Adrenal gland (tissue), 12 donors: ENCODE results near the gene NSMF. TPM values are rescaled to one million over a fixed set of nuclear protein-coding genes. Genes with fewer than 3 reads are reported as not detected.

ENCODE experiments used
- DNase-seq, 7 donors: peaks; one replicate each; pipeline ENCODE4 v3.0.0-alpha.2; 2019 to 2020
- H3K27ac ChIP-seq, 5 donors: fragments of 200-600 bp; sonication (generic) in 4 of 5; 1 replicate in 3 of 5; 2 replicates in 2 of 5; pipeline versions ENCODE4 v1.5.1 to v1.8.0; 2016 to 2020; ENCODE audit warnings: mild to moderate bottlenecking in 1 of 5
- H3K27me3 ChIP-seq: fragments of 200-600 bp; 2 replicates; pipeline ENCODE4 v1.8.0; 2021
- H3K36me3 ChIP-seq, 2 donors: fragments of 200-600 bp; replicated peaks in 1 of 2; 1 replicate in 1 of 2; 2 replicates in 1 of 2; pipeline versions ENCODE4 v1.5.1 to v1.8.0; 2018 to 2022
- H3K4me1 ChIP-seq, 2 donors: fragments of 200-600 bp; replicated peaks in 1 of 2; 1 replicate in 1 of 2; 2 replicates in 1 of 2; pipeline versions ENCODE4 v1.5.1 to v1.8.0; 2018 to 2021
- H3K4me3 ChIP-seq, 4 donors: fragments of 200-600 bp; sonication (generic) in 3 of 4; one replicate each; pipeline ENCODE4 v1.5.1; 2016 to 2018
- H3K9me3 ChIP-seq, 3 donors: fragments of 200-600 bp; sonication (generic) in 1 of 3; replicated peaks in 1 of 3; 1 replicate in 2 of 3; 2 replicates in 1 of 3; pipeline versions ENCODE4 v1.5.1 to v1.8.0; 2016 to 2021
- CTCF ChIP-seq, 6 experiments: fragments of 450-650 bp in 4 of 6; fragments of 200-600 bp in 2 of 6; sonication (generic) in 1 of 6; IDR thresholded peaks; 1 replicate in 5 of 6; 2 replicates in 1 of 6; pipeline versions ENCODE4 v1.5.1 to v1.8.0; 2016 to 2021; ENCODE audit warnings: antibody characterized with exemption in 6 of 6, mild to moderate bottlenecking in 2 of 6, moderate library complexity in 1 of 6
- POLR2A ChIP-seq, 2 donors: fragments of 450-650 bp; IDR thresholded peaks; one replicate each; pipeline ENCODE4 v1.6.1; 2017; ENCODE audit warnings: antibody characterized with exemption in 2 of 2, mild to moderate bottlenecking in 2 of 2, moderate library complexity in 1 of 2
- WGBS, 4 donors: extraction: QIAGEN DNeasy Blood & Tissue Kit in 2 of 4; methylation state at CpG; one replicate each; pipeline versions ENCODE4 v1.1.5 to v1.1.7; 2013 to 2017; 5-methylcytosine and 5-hydroxymethylcytosine counted together
- intact Hi-C, 2 donors: fragments of 100-400 bp; cut with DNase I; formaldehyde crosslinking; loops; one replicate each; pipeline versions ENCODE4 v1.14.1 to v1.15.0; 2022 to 2023
- polyA plus RNA-seq, 3 donors: library from polyadenylated mRNA; stranded (reverse); fragments of 200-250 nt in 2 of 3; fragments of 350-450 nt in 1 of 3; fragmentation: Illumina TruSeq in 1 of 3; extraction: RNeasy Lipid Tissue Mini Kit (QIAGEN cat#74804) in 1 of 3; gene quantifications; one replicate each; pipeline ENCODE4 v1.2.3, GENCODE V29; 2013 to 2014
- total RNA-seq, 9 donors: library from RNA; depleted of rRNA in 4 of 9; stranded (reverse); fragments of >200 nt in 4 of 9; fragments of 120-200 nt in 1 of 9; fragmentation: NEBNext Ultra II Directional in 1 of 9; extraction: Animal tissue kit (Norgen Biotek cat#: 25700) in 1 of 9; gene quantifications; one replicate each; pipeline versions ENCODE4 v1.1.0 to v1.2.4, GENCODE V29; 2013 to 2023
- donor health status: healthy with polysubstance abuse.
- donor health status: Bipolar disorder and iron deficiency.
- donor health status: DM: yes; HTN: yes; CAD: no.
- donor health status: DM: no; HTN: no; CAD: no.
- donor health status: DM: no; HTN: no; CAD: no.
- donor health status: DM: yes; HTN: yes; CAD: no.

NSMF gene
- total and polyA plus RNA-seq, 12 donors = 8.7 to 118 (median 25.9) TPM

GRCh38 chr9:137462986-137463930, 4.1 kb upstream of the NSMF start:
- intact Hi-C loops = no loop called here
- no peak overlapping the region for H3K27ac ChIP-seq
- H3K4me1 ChIP-seq = peaks cover 12 to 22% of the 10 kb centered on the region in 2 donors
- H3K36me3 ChIP-seq = no peaks in the 10 kb centered on the region
- no peaks in the 10 kb centered on the region for H3K27me3 ChIP-seq
- H3K9me3 ChIP-seq = no peaks in the 10 kb centered on the region
- peak in 2 of 7 donors; percentile 14 to 27 for DNase-seq
- no peak overlapping the region for H3K4me3 ChIP-seq
- TF ChIP-seq POLR2A (IDR thresholded peaks at IDR 0.05) (no peak), CTCF (IDR thresholded peaks at IDR 0.05) (no peak)
- 91 to 96% (median 94%) methylated on average over 18 to 30 of the region's 30 CpGs for WGBS, 4 donors

- DNase-seq = peak in 2 of 7 donors; percentile 21 to 24
- no peak overlapping the region for H3K4me3 ChIP-seq
- TF ChIP-seq POLR2A (IDR thresholded peaks at IDR 0.05) (no peak), CTCF (IDR thresholded peaks at IDR 0.05) (no peak)
- no peaks in the 10 kb centered on the region for H3K27me3 ChIP-seq
- no peak overlapping the region for H3K27ac ChIP-seq
- H3K4me1 ChIP-seq = peaks cover 15 to 23% of the 10 kb centered on the region in 2 donors
- WGBS, 4 donors = 87 to 95% (median 94%) methylated on average over 7 to 25 of the region's 25 CpGs
- intact Hi-C loops = no loop called here
- H3K36me3 ChIP-seq = no peaks in the 10 kb centered on the region
- no peaks in the 10 kb centered on the region for H3K9me3 ChIP-seq
Measured at GRCh38 chr9:137462396-137462985, 3.4 kb upstream of the NSMF start.

GRCh38 chr9:137461663-137462395, 2.7 kb upstream of the NSMF start:
- Histone ChIP-seq H3K9me3 (no peaks in the 10 kb centered on the region), H3K4me3 (no peak overlapping the region), H3K27me3 (no peaks in the 10 kb centered on the region), H3K36me3 (peaks cover 0 to 5% of the 10 kb centered on the region in 2 donors), H3K27ac (no peak overlapping the region), H3K4me1 (peaks cover 15 to 23% of the 10 kb centered on the region in 2 donors)
- DNase-seq = peak in 6 of 7 donors; percentile 25 to 56 (median 40)
- TF ChIP-seq POLR2A (IDR thresholded peaks at IDR 0.05) (no peak), CTCF (IDR thresholded peaks at IDR 0.05) (no peak)
- intact Hi-C loops = no loop called here
- 60 to 86% (median 71%) methylated on average over 18 to 51 of the region's 52 CpGs for WGBS, 4 donors

- DNase-seq = peak in 3 of 7 donors; percentile 13 to 32 (median 25)
- TF ChIP-seq POLR2A (IDR thresholded peaks at IDR 0.05) = no peak
- no peak for TF ChIP-seq CTCF (IDR thresholded peaks at IDR 0.05)
- intact Hi-C loops = no loop called here
- Histone ChIP-seq H3K36me3 (peaks cover 0 to 6% of the 10 kb centered on the region in 2 donors), H3K4me3 (no peak overlapping the region), H3K4me1 (peaks cover 15 to 23% of the 10 kb centered on the region in 2 donors), H3K27me3 (no peaks in the 10 kb centered on the region), H3K9me3 (no peaks in the 10 kb centered on the region), H3K27ac (no peak overlapping the region)
- 86 to 100% (median 93%) methylated on average over 8 to 21 of the region's 21 CpGs for WGBS, 4 donors
Measured at GRCh38 chr9:137461316-137461662, 2.2 kb upstream of the NSMF start.
